Naive thymus-derived CD4-positive, alpha-beta T cell (primary cell): Measurements from ENCODE around the gene LARGE1. TPM values are rescaled to one million over a fixed set of nuclear protein-coding genes. Genes with fewer than 3 reads are reported as not detected.
"Not testable (repeated sequence)": the region's sequence is repeated elsewhere in the genome, so short reads cannot be mapped to it uniquely, and the experiment has no call there.

Experiments
- ATAC-seq: fragments of 150-1000 bp; cut with Tn5 transposase; 2 replicates; pipeline ENCODE4 v1.10.0; 2021; ENCODE audit warnings: mild to moderate bottlenecking, moderate library complexity
- CTCF ChIA-PET: fragments of 350-600 bp; sonication (Branson Sonifier 250); formaldehyde crosslinking; loops from one replicate; lab custom pipeline; 2021; ENCODE audit warnings: antibody characterized with exemption; lab: Charles Lee
- POLR2A ChIA-PET: fragments of 350-600 bp; sonication (Branson Sonifier 250); formaldehyde crosslinking; loops from one replicate; lab custom pipeline; 2021; ENCODE audit warnings: antibody characterized with exemption, inconsistent platforms; lab: Charles Lee
- DNase-seq, 9 donors: peaks; one replicate each; pipeline versions ENCODE4 v3.0.0 to v3.0.0-alpha.2; 2020 to 2022; ENCODE audit warnings: mixed read lengths in 1 of 9
- H3K27ac ChIP-seq: one replicate; pipeline ENCODE4 v1.7.0; 2013; ENCODE audit warnings: mild to moderate bottlenecking, low read depth, low read length, moderate library complexity
- H3K27me3 ChIP-seq, 2 donors: one replicate each; pipeline ENCODE4 v1.7.0; 2013; ENCODE audit warnings: low read length in 2 of 2, mild to moderate bottlenecking in 2 of 2, moderate library complexity in 2 of 2; ENCODE audit not compliant: control insufficient read depth in 2 of 2, insufficient read depth in 2 of 2
- H3K36me3 ChIP-seq, 3 experiments: 1 replicate in 2 of 3; 2 replicates in 1 of 3; pipeline ENCODE4 v1.7.0; 2013; ENCODE audit warnings: low read length in 3 of 3, mild to moderate bottlenecking in 3 of 3, moderate library complexity in 1 of 3; ENCODE audit not compliant: insufficient read depth in 3 of 3, control insufficient read depth in 2 of 3
- H3K4me1 ChIP-seq, 2 donors: one replicate each; pipeline ENCODE4 v1.7.0; 2013; ENCODE audit warnings: low read length in 2 of 2, mild to moderate bottlenecking in 2 of 2, moderate library complexity in 1 of 2; ENCODE audit not compliant: control insufficient read depth in 2 of 2, insufficient read depth in 2 of 2
- H3K4me3 ChIP-seq: 2 replicates; pipeline ENCODE4 v1.7.0; 2013; ENCODE audit warnings: mild to moderate bottlenecking, low read length
- H3K9me3 ChIP-seq, 3 experiments: 1 replicate in 2 of 3; 2 replicates in 1 of 3; pipeline ENCODE4 v1.7.0; 2013; ENCODE audit warnings: low read length in 3 of 3; ENCODE audit not compliant: control insufficient read depth in 2 of 3
- H3K27ac Mint-ChIP-seq, 9 donors: one replicate each; pipeline ENCODE4 v1.8.0; 2020 to 2022; ENCODE audit warnings: mixed read lengths in 9 of 9, mild to moderate bottlenecking in 8 of 9, moderate library complexity in 5 of 9, inconsistent platforms in 2 of 9
- H3K27me3 Mint-ChIP-seq, 5 donors: one replicate each; pipeline ENCODE4 v1.8.0; 2021 to 2022; ENCODE audit warnings: mixed read lengths in 5 of 5, mild to moderate bottlenecking in 1 of 5
- H3K36me3 Mint-ChIP-seq, 5 donors: one replicate each; pipeline ENCODE4 v1.8.0; 2020 to 2022; ENCODE audit warnings: mixed read lengths in 5 of 5, mild to moderate bottlenecking in 3 of 5, inconsistent platforms in 1 of 5
- H3K4me1 Mint-ChIP-seq, 7 donors: one replicate each; pipeline ENCODE4 v1.8.0; 2020 to 2022; ENCODE audit warnings: mixed read lengths in 7 of 7, mild to moderate bottlenecking in 3 of 7, inconsistent platforms in 1 of 7
- H3K4me3 Mint-ChIP-seq, 10 donors: one replicate each; pipeline ENCODE4 v1.8.0; 2020 to 2022; ENCODE audit warnings: mild to moderate bottlenecking in 10 of 10, mixed read lengths in 10 of 10, moderate library complexity in 6 of 10, inconsistent platforms in 2 of 10
- H3K9me3 Mint-ChIP-seq, 11 donors: one replicate each; pipeline ENCODE4 v1.8.0; 2020 to 2022; ENCODE audit warnings: mixed read lengths in 11 of 11, mild to moderate bottlenecking in 4 of 11, inconsistent platforms in 1 of 11, moderate library complexity in 1 of 11
- intact Hi-C, 2 donors: fragments of 100-400 bp; cut with micrococcal nuclease; formaldehyde crosslinking; loops; one replicate each; pipeline ENCODE4 v1.15.1; 2023
- polyA plus RNA-seq, 2 donors: library from polyadenylated mRNA; unstranded; fragments of 300-500 nt; fragmentation: Illumina TruSeq; gene quantifications; one replicate each; pipeline ENCODE4 v1.2.3, GENCODE V29; 2021
- total RNA-seq, 6 experiments: library from RNA in 5 of 6; stranded (reverse) in 5 of 6; gene quantifications; 1 replicate in 5 of 6; 2 replicates in 1 of 6; pipeline ENCODE4 v1.2.3 and lab custom pipeline; 2021 to 2026

The LARGE1 gene
- total and polyA plus RNA-seq, 7 experiments from 2014 or later = 2.3 to 4.8 (median 3.0) TPM; not detected in 3

DNA sequence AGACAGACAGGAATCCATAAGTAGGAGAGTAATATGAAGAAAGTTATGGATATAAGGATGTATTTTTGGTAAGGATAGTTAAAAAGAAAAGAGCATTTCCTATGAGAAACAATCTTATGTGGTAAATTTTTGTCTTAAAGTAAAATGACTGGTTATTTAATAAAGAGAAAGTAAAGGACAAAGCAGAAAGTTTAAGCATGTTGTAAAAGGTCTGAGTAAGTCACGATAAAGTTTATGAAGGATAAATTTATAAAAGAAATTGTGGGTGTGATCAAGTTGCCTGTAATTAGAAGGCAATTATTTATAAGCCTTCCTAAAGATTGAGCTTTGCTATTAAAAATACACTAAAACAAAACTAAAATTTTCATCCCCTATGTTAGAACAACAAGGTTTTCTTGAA lies 547.4 kb downstream of the LARGE1 start:
- CTCF ChIA-PET = no interaction called here
- Histone ChIP-seq H3K27ac (no peak overlapping the region), H3K36me3 (no peaks in the 10 kb centered on the region), H3K4me3 (no peak overlapping the region), H3K9me3 (no peaks in the 10 kb centered on the region), H3K27me3 (no peaks in the 10 kb centered on the region), H3K4me1 (no peaks in the 10 kb centered on the region)
- POLR2A ChIA-PET = no interaction called here
- Mint-ChIP-seq H3K27ac (no peak overlapping the region), H3K4me3 (no peak overlapping the region), H3K36me3 (no peaks in the 10 kb centered on the region), H3K9me3 (peaks cover 0 to 9% (median 3%) of the 10 kb centered on the region in 11 donors), H3K27me3 (no peaks in the 10 kb centered on the region), H3K4me1 (no peaks in the 10 kb centered on the region)
- intact Hi-C loops = no loop called here
- no peak for DNase-seq
- ATAC-seq = no peak

DNA sequence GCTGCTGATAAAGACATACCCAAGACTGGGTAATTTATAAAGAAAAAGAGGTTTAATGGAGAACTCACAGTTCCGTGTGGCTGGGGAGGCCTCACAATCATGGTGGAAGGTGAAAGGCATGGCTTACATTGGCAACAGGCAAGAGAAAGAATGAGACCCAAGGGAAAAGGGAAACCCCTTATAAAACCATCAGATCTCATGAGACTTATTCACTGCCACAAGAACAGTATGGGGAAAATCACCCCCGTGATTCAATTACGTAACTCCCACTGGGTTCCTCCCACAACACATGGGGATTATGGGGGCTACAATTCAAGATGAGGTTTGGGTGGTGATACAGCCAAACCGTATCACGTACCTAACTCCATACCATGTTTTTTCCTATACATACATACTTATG lies 557.0 kb downstream of the LARGE1 start:
- H3K4me3 Mint-ChIP-seq, H3K27ac ChIP-seq, ATAC-seq, H3K9me3 ChIP-seq, H3K9me3 Mint-ChIP-seq, H3K27me3 Mint-ChIP-seq, CTCF ChIA-PET, DNase-seq, H3K36me3 Mint-ChIP-seq, H3K27me3 ChIP-seq, POLR2A ChIA-PET, H3K4me3 ChIP-seq, H3K36me3 ChIP-seq, H3K27ac Mint-ChIP-seq, intact Hi-C loops, H3K4me1 Mint-ChIP-seq, H3K4me1 ChIP-seq: not testable (repeated sequence)

DNA sequence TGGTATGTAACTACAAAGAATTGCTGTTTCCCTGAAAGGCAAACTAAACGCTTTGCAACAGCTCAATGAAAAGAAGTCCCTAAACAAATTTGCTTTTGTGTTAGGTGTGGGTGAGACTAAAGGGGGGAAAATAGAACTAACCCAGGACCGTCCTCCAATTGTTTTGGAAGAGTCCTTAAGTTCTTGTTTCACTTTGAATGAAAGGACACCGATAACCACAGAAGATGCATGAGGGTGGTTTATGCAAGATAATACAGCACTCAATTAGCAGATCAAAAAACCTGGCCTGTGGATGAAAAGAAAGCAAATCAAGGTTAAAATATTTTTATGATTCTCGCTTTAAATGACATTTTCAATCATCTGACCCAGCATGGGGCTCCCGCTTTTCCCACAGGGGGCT lies 557.6 kb downstream of the LARGE1 start:
- no peak overlapping the region for H3K4me3 ChIP-seq

DNA sequence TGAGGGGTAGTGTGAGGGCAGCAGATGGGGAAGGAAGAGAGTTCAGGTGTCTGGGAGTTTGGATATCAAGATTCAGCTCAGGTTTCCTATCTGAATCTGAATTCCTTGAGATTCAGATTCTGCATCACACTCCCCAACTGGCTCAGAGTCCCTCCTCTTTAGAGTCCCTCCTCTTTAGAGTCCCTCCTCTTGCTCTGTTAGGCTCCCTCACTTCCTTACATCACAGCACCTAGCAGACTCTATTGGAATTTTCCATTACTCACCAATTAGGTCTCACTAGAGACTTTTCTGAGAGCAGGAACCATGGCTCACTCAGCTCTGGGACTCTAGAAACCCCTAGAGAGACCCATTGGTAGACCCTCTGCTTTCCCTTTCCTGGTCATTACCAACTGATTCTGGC lies 558.7 kb downstream of the LARGE1 start:
- no peaks in the 10 kb centered on the region for H3K9me3 ChIP-seq
- no peaks in the 10 kb centered on the region for H3K27me3 ChIP-seq
- no peak for DNase-seq
- Mint-ChIP-seq H3K27me3 (no peaks in the 10 kb centered on the region), H3K36me3 (no peaks in the 10 kb centered on the region), H3K9me3 (peaks cover 0 to 10% (median 2%) of the 10 kb centered on the region in 11 donors), H3K4me1 (no peaks in the 10 kb centered on the region), H3K27ac (no peak overlapping the region), H3K4me3 (no peak overlapping the region)
- no peaks in the 10 kb centered on the region for H3K4me1 ChIP-seq
- H3K27ac ChIP-seq = no peak overlapping the region
- H3K36me3 ChIP-seq = no peaks in the 10 kb centered on the region
- ATAC-seq = no peak
- intact Hi-C loops = no loop called here
- POLR2A ChIA-PET = no interaction called here
- H3K4me3 ChIP-seq = no peak overlapping the region
- CTCF ChIA-PET = no interaction called here

More for the DNA sequence above, 557.6 kb downstream of the LARGE1 start:
- no peak overlapping the region for H3K4me3 Mint-ChIP-seq
- H3K27ac ChIP-seq = no peak overlapping the region
- H3K9me3 Mint-ChIP-seq = peaks cover 0 to 10% (median 2%) of the 10 kb centered on the region in 11 donors
- no peak for DNase-seq
- no peaks in the 10 kb centered on the region for H3K27me3 Mint-ChIP-seq
- ChIA-PET CTCF (no interaction called here), POLR2A (no interaction called here)
- no peaks in the 10 kb centered on the region for H3K36me3 ChIP-seq
- no peaks in the 10 kb centered on the region for H3K4me1 ChIP-seq
- H3K4me1 Mint-ChIP-seq = no peaks in the 10 kb centered on the region
- H3K9me3 ChIP-seq = no peaks in the 10 kb centered on the region
- H3K27ac Mint-ChIP-seq = no peak overlapping the region
- intact Hi-C loops = no loop called here
- H3K27me3 ChIP-seq = no peaks in the 10 kb centered on the region
- no peak for ATAC-seq
- no peaks in the 10 kb centered on the region for H3K36me3 Mint-ChIP-seq

DNA sequence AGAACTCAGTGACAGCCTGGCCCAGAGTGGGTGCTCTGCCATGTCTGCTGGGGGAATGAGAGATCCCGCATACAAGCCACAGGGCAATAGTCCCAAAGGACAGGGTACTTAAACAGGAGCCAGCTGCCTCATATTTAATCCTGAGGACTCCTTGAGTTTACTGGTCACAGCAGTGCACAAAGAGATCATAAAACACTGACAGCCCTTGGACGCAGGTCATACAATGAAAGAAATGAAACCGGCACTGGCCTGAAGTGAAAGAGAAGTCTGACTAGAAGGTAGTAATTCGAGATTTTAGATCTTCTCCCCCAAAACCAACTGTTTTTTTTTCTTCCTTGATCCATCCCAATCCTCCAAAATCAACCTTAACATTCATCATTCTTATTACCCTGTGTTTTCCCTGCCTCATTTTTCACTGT lies 562.3 kb downstream of the LARGE1 start:
- intact Hi-C loops = no loop called here
- H3K36me3 Mint-ChIP-seq = no peaks in the 10 kb centered on the region
- no peaks in the 10 kb centered on the region for H3K27me3 Mint-ChIP-seq
- no peaks in the 10 kb centered on the region for H3K4me1 Mint-ChIP-seq
- H3K9me3 Mint-ChIP-seq = peaks cover 0 to 5% (median 0%) of the 10 kb centered on the region in 11 donors
- no peak overlapping the region for H3K27ac Mint-ChIP-seq
- ChIA-PET POLR2A (no interaction called here), CTCF (no interaction called here)
- DNase-seq (no peak), ATAC-seq (no peak)
- no peaks in the 10 kb centered on the region for H3K9me3 ChIP-seq
- no peaks in the 10 kb centered on the region for H3K4me1 ChIP-seq
- H3K4me3 Mint-ChIP-seq = no peak overlapping the region
- H3K27me3 ChIP-seq = no peaks in the 10 kb centered on the region
- no peak overlapping the region for H3K4me3 ChIP-seq
- no peaks in the 10 kb centered on the region for H3K36me3 ChIP-seq
- H3K27ac ChIP-seq = no peak overlapping the region

DNA sequence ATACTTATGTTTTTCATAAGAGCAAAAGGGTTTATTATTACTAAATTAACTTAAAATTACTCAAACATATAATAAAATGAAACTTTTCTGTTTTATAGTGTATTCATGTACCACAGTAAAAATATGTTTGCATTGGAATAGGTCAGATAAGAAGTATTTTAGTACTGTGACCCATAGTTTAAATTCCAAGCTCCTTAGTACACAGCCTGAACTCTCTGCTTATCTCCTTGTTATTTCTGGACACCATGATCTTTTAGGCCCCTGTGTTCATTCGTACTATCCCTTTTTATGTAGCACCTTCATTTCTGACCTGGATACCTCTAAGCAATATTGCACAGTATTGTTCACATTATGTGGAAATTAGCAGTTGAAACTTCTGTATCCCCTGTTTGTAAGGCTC lies 565.3 kb downstream of the LARGE1 start:
- H3K4me3 ChIP-seq = no peak overlapping the region
- no peak for ATAC-seq

DNA sequence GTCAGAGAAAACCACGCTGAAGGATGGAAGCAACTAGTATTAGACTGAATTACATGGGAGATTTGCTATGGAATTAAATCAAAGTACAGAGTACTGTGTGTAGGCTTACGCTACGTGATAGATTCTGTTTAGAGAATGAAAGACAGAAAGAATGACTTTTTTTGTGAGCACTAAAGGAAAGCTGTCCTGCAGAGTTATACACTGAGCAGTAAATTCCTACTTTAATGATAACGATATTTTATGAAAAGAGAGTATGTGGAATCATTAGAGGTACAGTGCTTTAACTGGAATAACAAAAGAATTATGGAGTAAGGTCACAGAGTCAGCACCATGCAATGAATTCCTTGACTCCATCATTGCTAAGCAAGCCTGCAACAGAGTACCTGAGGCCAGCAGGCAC lies 566.8 kb downstream of the LARGE1 start:
- Mint-ChIP-seq H3K36me3 (peaks cover 0 to 3% (median 0%) of the 10 kb centered on the region in 5 donors), H3K4me3 (no peak overlapping the region), H3K27ac (no peak overlapping the region), H3K27me3 (peaks cover 0 to 6% (median 0%) of the 10 kb centered on the region in 5 donors), H3K4me1 (no peaks in the 10 kb centered on the region), H3K9me3 (peaks cover 0 to 14% (median 5%) of the 10 kb centered on the region in 11 donors)
- Histone ChIP-seq H3K4me1 (no peaks in the 10 kb centered on the region), H3K36me3 (no peaks in the 10 kb centered on the region), H3K4me3 (no peak overlapping the region), H3K27me3 (no peaks in the 10 kb centered on the region), H3K9me3 (no peaks in the 10 kb centered on the region), H3K27ac (no peak overlapping the region)
- intact Hi-C loops = no loop called here
- ChIA-PET POLR2A (no interaction called here), CTCF (no interaction called here)
- DNase-seq (no peak), ATAC-seq (no peak)

More for the DNA sequence above, 565.3 kb downstream of the LARGE1 start:
- POLR2A ChIA-PET = no interaction called here
- Histone ChIP-seq H3K4me1 (no peaks in the 10 kb centered on the region), H3K27me3 (no peaks in the 10 kb centered on the region), H3K27ac (no peak overlapping the region), H3K9me3 (no peaks in the 10 kb centered on the region), H3K36me3 (no peaks in the 10 kb centered on the region)
- no peaks in the 10 kb centered on the region for H3K36me3 Mint-ChIP-seq
- CTCF ChIA-PET = no interaction called here
- peaks cover 0 to 8% (median 2%) of the 10 kb centered on the region in 11 donors for H3K9me3 Mint-ChIP-seq
- H3K27ac Mint-ChIP-seq = no peak overlapping the region
- H3K27me3 Mint-ChIP-seq = peaks cover 0 to 6% (median 0%) of the 10 kb centered on the region in 5 donors
- no peak for DNase-seq
- intact Hi-C loops = no loop called here
- H3K4me1 Mint-ChIP-seq = no peaks in the 10 kb centered on the region
- H3K4me3 Mint-ChIP-seq = no peak overlapping the region
